SU-DHL-6 (cell line): ENCODE measurements around the gene NSRP1.

Experiments
- H2AFZ ChIP-seq: fragments of 200-600 bp; sonication (generic); 2 replicates; pipeline ENCODE4 v1.6.1; 2014; ENCODE audit warnings: low read depth, mild to moderate bottlenecking, moderate library complexity, mixed read lengths, antibody characterized with exemption, low read length; ENCODE audit not compliant: severe bottlenecking
- H3F3A ChIP-seq: fragments of 200-600 bp; shearing (Covaris generic); 2 replicates; pipeline ENCODE4 v1.6.0; 2016; ENCODE audit warnings: antibody characterized with exemption, mild to moderate bottlenecking; ENCODE audit not compliant: insufficient read depth
- H3K27ac ChIP-seq: fragments of 200-600 bp; sonication (generic); 2 replicates; pipeline ENCODE4 v1.5.1; 2016; ENCODE audit warnings: low read depth, mild to moderate bottlenecking, low read length, moderate library complexity, mixed read lengths
- H3K27me3 ChIP-seq: fragments of 200-600 bp; sonication (generic), shearing (Covaris generic); 2 replicates; pipeline ENCODE4 v1.6.0; 2014; ENCODE audit warnings: mild to moderate bottlenecking, low read length
- H3K36me3 ChIP-seq: fragments of 200-600 bp; sonication (generic); 2 replicates; pipeline ENCODE4 v1.6.1; 2014; ENCODE audit warnings: mild to moderate bottlenecking, low read length, mixed read lengths
- H3K4me2 ChIP-seq: fragments of 300-600, 200-600 bp; shearing (Covaris generic), sonication (generic); 2 replicates; pipeline ENCODE4 v1.6.0; 2014; ENCODE audit warnings: low read length, low read depth, mild to moderate bottlenecking; ENCODE audit not compliant: poor library complexity, severe bottlenecking
- H3K4me3 ChIP-seq: fragments of 200-600 bp; sonication (generic); 2 replicates; pipeline ENCODE4 v1.5.1; 2014; ENCODE audit warnings: antibody characterized with exemption, low read length, mild to moderate bottlenecking, mixed read lengths; ENCODE audit not compliant: insufficient read depth, poor library complexity, severe bottlenecking
- H3K79me2 ChIP-seq: fragments of 200-600 bp; sonication (generic); 2 replicates; pipeline ENCODE4 v1.6.1; 2014; ENCODE audit warnings: mild to moderate bottlenecking, low read length, moderate library complexity; ENCODE audit not compliant: insufficient read depth
- H3K9ac ChIP-seq: fragments of 200-600 bp; sonication (generic); 2 replicates; pipeline ENCODE4 v1.7.0; 2014; ENCODE audit warnings: mild to moderate bottlenecking, low read length
- H3K9me2 ChIP-seq: fragments of 200-600 bp; sonication (generic); replicated peaks from 2 replicates; pipeline ENCODE4 v1.6.1; 2014; ENCODE audit warnings: low read length; ENCODE audit not compliant: insufficient read depth
- H3K9me3 ChIP-seq: fragments of 200-600 bp; sonication (generic); 2 replicates; pipeline ENCODE4 v1.6.1; 2014; ENCODE audit warnings: low read length, mixed read lengths; ENCODE audit not compliant: insufficient read depth
- H4K20me1 ChIP-seq: fragments of 200-600 bp; sonication (generic); 2 replicates; pipeline ENCODE4 v1.6.1; 2014; ENCODE audit warnings: low read depth, mild to moderate bottlenecking, antibody characterized with exemption, low read length, moderate library complexity, mixed read lengths
- EZH2phosphoT487 ChIP-seq: fragments of 200-600 bp; sonication (generic), shearing (Covaris generic); conservative IDR thresholded peaks from 2 replicates; pipeline ENCODE4 v1.6.1; 2018; ENCODE audit warnings: mild to moderate bottlenecking, antibody characterized with exemption, low read length, moderate library complexity, mixed read lengths
- TF ChIP-seq, protein P1 (sequence below): fragments of 200-600 bp; sonication (generic); IDR thresholded peaks from one replicate; pipeline ENCODE4 v1.5.1; 2017; ENCODE audit warnings: antibody characterized with exemption, mild to moderate bottlenecking, low read length, moderate library complexity; ENCODE audit not compliant: insufficient read depth, poor library complexity, severe bottlenecking

Gene NSRP1

DNA sequence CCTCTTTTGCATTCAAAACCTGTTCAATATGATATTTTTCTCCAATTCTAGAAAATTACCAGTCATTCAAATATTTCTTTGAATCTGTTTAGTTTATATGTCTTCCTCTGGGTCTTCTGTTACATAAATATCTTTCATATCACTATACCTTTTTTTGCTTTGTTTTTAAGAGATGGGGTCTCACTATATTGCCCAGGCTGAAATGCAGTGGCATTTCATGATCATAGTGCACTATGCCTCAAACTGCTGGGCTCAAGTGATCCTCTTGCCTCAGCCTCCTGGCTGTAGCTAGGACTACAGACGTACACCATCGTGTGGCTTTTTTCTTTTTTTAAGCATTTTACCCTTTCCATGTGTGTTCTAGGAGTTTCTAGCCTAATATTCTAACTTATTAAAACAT lies 38.8 kb downstream of the NSRP1 start:
- H4K20me1 ChIP-seq, result no peaks in the 10 kb centered on the region
- H3K79me2 ChIP-seq, result peaks cover 64% of the 10 kb centered on the region
- H3K4me3 ChIP-seq, result no peak overlapping the region
- TF ChIP-seq, protein P1, sequence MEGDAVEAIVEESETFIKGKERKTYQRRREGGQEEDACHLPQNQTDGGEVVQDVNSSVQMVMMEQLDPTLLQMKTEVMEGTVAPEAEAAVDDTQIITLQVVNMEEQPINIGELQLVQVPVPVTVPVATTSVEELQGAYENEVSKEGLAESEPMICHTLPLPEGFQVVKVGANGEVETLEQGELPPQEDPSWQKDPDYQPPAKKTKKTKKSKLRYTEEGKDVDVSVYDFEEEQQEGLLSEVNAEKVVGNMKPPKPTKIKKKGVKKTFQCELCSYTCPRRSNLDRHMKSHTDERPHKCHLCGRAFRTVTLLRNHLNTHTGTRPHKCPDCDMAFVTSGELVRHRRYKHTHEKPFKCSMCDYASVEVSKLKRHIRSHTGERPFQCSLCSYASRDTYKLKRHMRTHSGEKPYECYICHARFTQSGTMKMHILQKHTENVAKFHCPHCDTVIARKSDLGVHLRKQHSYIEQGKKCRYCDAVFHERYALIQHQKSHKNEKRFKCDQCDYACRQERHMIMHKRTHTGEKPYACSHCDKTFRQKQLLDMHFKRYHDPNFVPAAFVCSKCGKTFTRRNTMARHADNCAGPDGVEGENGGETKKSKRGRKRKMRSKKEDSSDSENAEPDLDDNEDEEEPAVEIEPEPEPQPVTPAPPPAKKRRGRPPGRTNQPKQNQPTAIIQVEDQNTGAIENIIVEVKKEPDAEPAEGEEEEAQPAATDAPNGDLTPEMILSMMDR, result no peak
- no peak for TF ChIP-seq EZH2phosphoT487
- no peak overlapping the region for H3K9ac ChIP-seq
- no peaks in the 10 kb centered on the region for H3K27me3 ChIP-seq
- H3K9me2 ChIP-seq, result no peaks in the 10 kb centered on the region
- H3F3A ChIP-seq, result peaks cover 9% of the 10 kb centered on the region; the same call in 1 of the 2 replicates
- H3K36me3 ChIP-seq, result peaks cover 25% of the 10 kb centered on the region
- no peak overlapping the region for H3K27ac ChIP-seq
- H2AFZ ChIP-seq, result no peak overlapping the region
- H3K9me3 ChIP-seq, result peaks cover 12% of the 10 kb centered on the region; the same call in 1 of the 2 replicates
- no peak overlapping the region for H3K4me2 ChIP-seq

DNA sequence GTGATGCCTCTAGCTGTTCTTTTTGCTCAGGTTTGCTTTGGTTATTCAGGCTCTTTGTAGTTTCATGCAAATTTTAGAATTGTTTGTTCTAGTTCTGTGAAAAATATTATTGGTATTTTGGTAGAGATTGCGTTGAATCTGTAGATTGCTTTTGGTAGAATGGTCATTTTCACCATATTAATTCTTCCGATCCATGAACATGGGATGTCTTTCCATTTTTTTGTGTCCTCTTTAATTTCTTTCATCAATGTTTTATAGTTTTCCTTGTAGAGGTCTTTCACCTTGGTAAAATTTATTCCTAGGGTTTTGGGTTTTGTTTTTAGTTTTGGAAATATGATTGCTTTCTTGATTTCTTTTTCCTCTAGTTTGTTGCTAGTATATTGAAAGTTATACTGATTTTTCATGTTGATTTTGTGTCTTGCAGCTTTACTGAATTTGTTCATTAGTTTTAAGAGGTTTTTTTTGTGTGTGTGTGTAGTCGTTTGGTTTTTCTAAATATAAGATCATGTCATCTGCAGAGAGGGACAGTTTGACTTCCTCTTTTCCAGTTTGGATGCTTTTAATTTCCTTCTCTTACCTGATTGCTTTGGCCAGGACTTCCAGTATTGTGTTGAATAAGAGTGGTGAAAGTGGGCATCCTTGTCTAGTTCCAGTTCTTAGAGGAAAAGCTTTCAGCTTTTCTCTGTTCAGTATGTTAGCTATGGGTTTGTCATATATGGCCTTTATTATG lies 42.4 kb downstream of the NSRP1 start:
- no peak overlapping the region; the same call in 1 of the 2 replicates for H3K27ac ChIP-seq
- peak overlapping the region; percentile 35 for H3K4me2 ChIP-seq
- no peak overlapping the region for H2AFZ ChIP-seq
- H3F3A ChIP-seq, result peaks cover 18% of the 10 kb centered on the region; the same call in 1 of the 2 replicates
- H3K27me3 ChIP-seq, result no peaks in the 10 kb centered on the region
- H3K36me3 ChIP-seq, result peaks cover 38% of the 10 kb centered on the region
- H3K9me2 ChIP-seq, result no peaks in the 10 kb centered on the region
- no peak overlapping the region for H3K4me3 ChIP-seq
- peaks cover 16% of the 10 kb centered on the region; the same call in 1 of the 2 replicates for H3K9me3 ChIP-seq
- no peak for TF ChIP-seq EZH2phosphoT487
- TF ChIP-seq, protein P1, result no peak
- H3K79me2 ChIP-seq, result peaks cover 64% of the 10 kb centered on the region
- H3K9ac ChIP-seq, result no peak overlapping the region
- H4K20me1 ChIP-seq, result no peaks in the 10 kb centered on the region

DNA sequence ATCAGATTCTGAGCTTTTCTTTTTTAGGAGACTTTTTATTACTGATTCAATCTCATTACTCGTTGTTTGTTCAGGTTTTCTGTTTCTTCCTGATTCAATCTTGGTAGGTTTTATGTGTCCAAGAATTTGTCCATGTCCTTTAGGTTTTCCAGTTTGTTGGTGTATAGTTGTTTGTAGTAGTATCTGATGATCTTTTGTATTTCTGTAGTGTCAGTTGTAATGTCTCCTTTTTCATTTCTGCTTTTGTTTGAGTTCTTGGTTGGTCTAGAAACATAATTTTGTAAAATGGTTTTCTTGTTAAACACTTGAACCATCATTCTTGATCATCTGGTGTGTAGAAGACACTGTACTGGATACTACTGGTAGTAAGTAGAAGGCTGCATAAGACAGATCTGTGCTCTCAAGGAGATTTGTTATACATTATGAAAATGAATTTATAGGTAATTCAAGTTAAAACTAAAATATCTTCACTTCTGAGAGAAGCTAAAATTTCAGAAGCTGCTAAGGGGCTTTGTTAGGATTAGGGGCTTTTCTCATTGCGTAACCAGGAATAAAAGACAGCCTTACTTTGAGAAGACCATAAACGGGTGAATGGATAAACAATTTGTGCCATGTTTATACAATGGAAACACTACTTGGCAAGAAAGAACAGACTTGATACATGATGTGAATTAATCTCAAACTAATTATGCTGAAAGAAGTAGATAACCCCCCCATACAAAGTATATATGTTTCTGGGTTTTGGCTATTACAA lies 44.0 kb downstream of the NSRP1 start:
- H3K9me3 ChIP-seq, result peaks cover 16% of the 10 kb centered on the region; the same call in 1 of the 2 replicates
- TF ChIP-seq EZH2phosphoT487, result no peak
- TF ChIP-seq, protein P1, result no peak
- no peaks in the 10 kb centered on the region for H3K27me3 ChIP-seq
- no peak overlapping the region for H2AFZ ChIP-seq
- H4K20me1 ChIP-seq, result no peaks in the 10 kb centered on the region
- peaks cover 38% of the 10 kb centered on the region for H3K36me3 ChIP-seq
- H3K27ac ChIP-seq, result no peak overlapping the region
- H3F3A ChIP-seq, result peaks cover 22% of the 10 kb centered on the region
- no peak overlapping the region for H3K4me3 ChIP-seq
- H3K9ac ChIP-seq, result no peak overlapping the region
- H3K4me2 ChIP-seq, result no peak overlapping the region
- H3K79me2 ChIP-seq, result peaks cover 65% of the 10 kb centered on the region
- H3K9me2 ChIP-seq, result no peaks in the 10 kb centered on the region
